GM12878 (cell line): ENCODE measurements around the gene AEN. TPM values are rescaled to one million over a fixed set of nuclear protein-coding genes. Genes with fewer than 3 reads are reported as not detected.
A peak's percentile ranks its signal among the peaks of the same experiment; 100 is the strongest.

Experiments used
- ATAC-seq: fragments of 200-7000 bp; cut with Tn5 transposase; 3 replicates; pipeline ENCODE4 v1.9.1; 2020; ENCODE audit warnings: mild to moderate bottlenecking, moderate library complexity
- BruUV-seq: library from RNA; stranded (reverse); fragments of 400-500 nt; replicated peaks from 2 replicates; lab custom pipeline; 2021; lab: Mats Ljungman, UMichigan
- CTCF ChIA-PET: fragments of 300-600 bp; sonication (Branson Sonifier 250); formaldehyde crosslinking; extraction: SDS; loops from one replicate; lab custom pipeline; 2021; ENCODE audit warnings: inconsistent platforms; lab: Yijun Ruan, JAX
- POLR2A ChIA-PET: fragments of 350-600 bp; formaldehyde crosslinking; extraction: SDS; loops from one replicate; lab custom pipeline; 2021; ENCODE audit warnings: inconsistent platforms; lab: Charles Lee
- RAD21 ChIA-PET: fragments of 300-600 bp; sonication (Branson Sonifier 250); formaldehyde crosslinking; loops from one replicate; lab custom pipeline; 2023; ENCODE audit warnings: antibody characterized with exemption; ENCODE audit not compliant: unreplicated experiment; lab: Charles Lee
- SMC1A ChIA-PET: fragments of 300-600 bp; sonication (Branson Sonifier 250); formaldehyde crosslinking; loops from one replicate; lab custom pipeline; 2023; ENCODE audit not compliant: unreplicated experiment, uncharacterized antibody; lab: Charles Lee
- DNase-seq: peaks from one replicate; pipeline ENCODE4 v3.0.0-alpha.2; 2011; ENCODE audit warnings: low read depth, low spot score
- FAIRE-seq: peaks from 3 replicates; lab custom pipeline; 2011; peaks lifted over from hg19 to GRCh38; lab: Jason Lieb, UNC
- H2AFZ ChIP-seq: 2 replicates; pipeline ENCODE4 v1.6.0; 2011; ENCODE audit warnings: low read depth, low read length, control low read depth; ENCODE audit not compliant: control insufficient read depth
- H3K27ac ChIP-seq: 2 replicates; pipeline ENCODE4 v1.5.1; 2011; ENCODE audit warnings: control low read depth; ENCODE audit not compliant: control insufficient read depth, insufficient read depth
- H3K27me3 ChIP-seq, 2 experiments: replicated peaks in 1 of 2; 2 replicates each; pipeline versions ENCODE4 v1.6.0 to v1.6.1; 2011; ENCODE audit warnings: low read length in 1 of 2; ENCODE audit not compliant: control insufficient read depth in 2 of 2, insufficient read depth in 2 of 2
- H3K36me3 ChIP-seq, 2 experiments: 2 replicates each; pipeline ENCODE4 v1.5.1; 2011; ENCODE audit warnings: low read length in 1 of 2; ENCODE audit not compliant: control insufficient read depth in 2 of 2, insufficient read depth in 2 of 2
- H3K4me1 ChIP-seq: 2 replicates; pipeline ENCODE4 v1.6.1; 2011; ENCODE audit warnings: mild to moderate bottlenecking, low read length, moderate library complexity, mixed read lengths; ENCODE audit not compliant: control insufficient read depth, insufficient read depth
- H3K4me2 ChIP-seq: 2 replicates; pipeline ENCODE4 v1.6.0; 2011; ENCODE audit warnings: control low read depth; ENCODE audit not compliant: control insufficient read depth, insufficient read depth
- H3K4me3 ChIP-seq: fragments of 200-600 bp; sonication (generic); 2 replicates; pipeline ENCODE4 v1.5.1; 2016
- H3K79me2 ChIP-seq: 2 replicates; pipeline ENCODE4 v1.6.0; 2011; ENCODE audit warnings: low read length; ENCODE audit not compliant: control insufficient read depth, insufficient read depth
- H3K9ac ChIP-seq: 2 replicates; pipeline ENCODE4 v1.8.0; 2011; ENCODE audit warnings: low read length, control low read depth, mixed read lengths; ENCODE audit not compliant: control insufficient read depth, insufficient read depth
- H3K9me3 ChIP-seq: replicated peaks from 3 replicates; pipeline ENCODE4 v1.5.1; 2011; ENCODE audit warnings: mild to moderate bottlenecking, low read length; ENCODE audit not compliant: control insufficient read depth, insufficient read depth
- H4K20me1 ChIP-seq: 2 replicates; pipeline ENCODE4 v1.6.0; 2011; ENCODE audit not compliant: control insufficient read depth, insufficient read depth
- CBX5 ChIP-seq: sonication (generic); IDR thresholded peaks from 2 replicates; pipeline ENCODE4 v1.6.1; 2016; ENCODE audit warnings: low read depth, moderate library complexity, mild to moderate bottlenecking, inconsistent platforms
- CHD1 ChIP-seq: IDR thresholded peaks from 2 replicates; pipeline ENCODE4 v1.6.1; 2012; ENCODE audit warnings: low read depth, low read length, improper control_type of control experiment
- EGR1 ChIP-seq, 2 experiments: IDR thresholded peaks; 1 replicate in 1 of 2; 2 replicates in 1 of 2; pipeline ENCODE4 v1.6.1; 2011 to 2012; ENCODE audit warnings: low read depth in 2 of 2, low read length in 2 of 2, borderline replicate concordance in 1 of 2, mild to moderate bottlenecking in 1 of 2, moderate library complexity in 1 of 2
- IKZF2 ChIP-seq, 2 experiments: fragments of 450-650 bp; IDR thresholded peaks; 2 replicates each; pipeline ENCODE4 v1.6.1; 2017; ENCODE audit warnings: mild to moderate bottlenecking in 2 of 2, moderate library complexity in 2 of 2
- JUNB ChIP-seq: IDR thresholded peaks from 2 replicates; pipeline ENCODE4 v1.6.1; 2016; ENCODE audit warnings: antibody characterized with exemption, mild to moderate bottlenecking
- NR2C1 ChIP-seq: fragments of 450-650 bp; IDR thresholded peaks from 2 replicates; pipeline ENCODE4 v1.6.1; 2017; ENCODE audit warnings: antibody characterized with exemption, mild to moderate bottlenecking, moderate library complexity
- NR2F1 ChIP-seq: fragments of 450-650 bp; conservative IDR thresholded peaks from 2 replicates; pipeline ENCODE4 v1.6.1; 2017; ENCODE audit warnings: mild to moderate bottlenecking
- RAD21 ChIP-seq: IDR thresholded peaks from 2 replicates; pipeline ENCODE4 v1.6.1; 2011; ENCODE audit warnings: mild to moderate bottlenecking, low read depth, low read length, moderate library complexity; ENCODE audit not compliant: insufficient read depth
- SRF ChIP-seq, 2 experiments: IDR thresholded peaks; 2 replicates each; pipeline ENCODE4 v1.6.1; 2011; ENCODE audit warnings: low read depth in 2 of 2, low read length in 2 of 2, mild to moderate bottlenecking in 1 of 2, moderate library complexity in 1 of 2
- TARDBP ChIP-seq: IDR thresholded peaks from 2 replicates; pipeline ENCODE4 v1.6.1; 2016; ENCODE audit warnings: borderline replicate concordance
- TCF3 ChIP-seq: IDR thresholded peaks from 2 replicates; pipeline ENCODE4 v1.6.1; 2012; ENCODE audit warnings: low read depth, mild to moderate bottlenecking, low read length, borderline replicate concordance; ENCODE audit not compliant: insufficient read depth
- WGBS: methylation state at CpG from one replicate; pipeline ENCODE4 v1.1.6; 2016; ENCODE audit warnings: low lambda C conversion rate; ENCODE audit not compliant: insufficient replicate concordance, insufficient coverage; ENCODE audit errors: missing lambda C conversion rate; 5-methylcytosine and 5-hydroxymethylcytosine counted together
- in situ Hi-C: fragments of 300-500 bp; cut with MboI; formaldehyde crosslinking; loops from 9 replicates; pipeline ENCODE4 v1.14.3; 2018; ENCODE audit warnings: mixed read lengths
- intact Hi-C: fragments of 100-400 bp; cut with micrococcal nuclease; formaldehyde crosslinking; loops from one replicate; pipeline ENCODE4 v1.14.2; 2022; ENCODE audit not compliant: unreplicated experiment
- polyA plus RNA-seq, 11 experiments: library from polyadenylated mRNA; depleted of rRNA in 4 of 11; unstranded in 6 of 11; stranded (reverse) in 5 of 11; fragments of >200 nt; fragmentation: Nextera tagmentation in 4 of 11; fragmentation: Illumina TruSeq in 1 of 11; extraction: Ambion mirVana in 4 of 11; extraction: Trizol in 1 of 11; gene quantifications; 1 replicate in 1 of 11; 2 replicates in 10 of 11; pipeline versions ENCODE4 v1.2.1 to v1.2.3, GENCODE V29; 2011 to 2016; ENCODE audit warnings: inconsistent platforms in 2 of 11, missing spikeins in 2 of 11, low read depth in 1 of 11
- total RNA-seq, 4 experiments: library from RNA; depleted of rRNA in 3 of 4; stranded (reverse); fragments of >200 nt in 3 of 4; fragmentation: Illumina TruSeq in 1 of 4; extraction: Trizol in 1 of 4; gene quantifications; 2 replicates each; pipeline versions ENCODE4 v1.2.1 to v1.2.3, GENCODE V29; 2013 to 2021
- TF ChIP-seq, protein P1 (sequence below): fragments of 450-650 bp; IDR thresholded peaks from 2 replicates; pipeline ENCODE4 v1.6.1; 2018; ENCODE audit warnings: mild to moderate bottlenecking, low read depth, moderate library complexity; ENCODE audit not compliant: partially characterized antibody

AEN gene
- total and polyA plus RNA-seq, 10 of the 15 experiments (the other 5 are each of a cell fraction or from before 2014, with no cell fraction given) = 11.7 to 81.2 (median 53.7) TPM

DNA sequence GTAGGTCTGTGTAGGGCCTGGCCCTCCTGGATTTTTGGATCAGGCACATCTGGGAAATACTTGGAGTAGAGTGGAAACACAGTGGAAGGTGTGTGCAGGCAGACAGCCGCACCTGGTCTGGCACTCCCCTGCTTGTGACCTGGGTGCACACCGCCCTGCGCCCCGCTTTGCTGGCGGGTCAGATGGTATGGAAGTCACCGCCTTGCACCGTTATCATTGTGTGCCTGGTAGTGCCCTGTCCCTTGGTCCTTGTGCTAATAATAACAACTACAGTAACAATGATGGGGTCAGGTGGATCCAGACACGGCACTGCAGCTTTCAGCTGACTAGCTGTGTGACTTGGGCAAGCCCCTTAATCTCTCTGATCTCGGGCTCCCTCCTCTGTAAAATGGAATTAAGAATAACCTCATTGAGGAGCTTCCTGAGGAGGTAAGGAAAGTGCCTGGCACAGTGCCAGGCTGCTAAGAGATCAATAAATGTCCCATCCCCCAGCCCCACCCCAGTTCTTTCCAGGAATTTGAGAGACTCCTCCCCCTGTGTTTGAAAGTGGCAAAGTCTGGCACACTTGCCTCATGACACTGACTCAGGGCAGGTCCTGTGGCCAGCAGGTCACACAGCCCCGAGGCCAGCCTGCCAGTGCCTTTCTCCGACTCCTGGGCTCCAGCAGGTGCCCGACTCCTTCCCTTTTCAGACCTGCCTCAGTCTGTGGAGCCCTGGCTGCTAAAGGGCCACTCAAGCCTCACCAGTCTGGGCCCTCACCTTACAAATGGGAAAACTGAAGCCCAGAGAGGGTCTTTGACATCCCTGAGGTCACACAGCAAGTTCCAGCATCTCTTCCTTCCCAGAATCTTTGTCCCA, 27.4 kb downstream of the AEN start:
- Histone ChIP-seq H3K4me1 (peaks cover 30% of the 10 kb centered on the region), H3K36me3 (peaks cover 0 to 11% of the 10 kb centered on the region in 2 experiments), H3K79me2 (peaks cover 6% of the 10 kb centered on the region), H3K27me3 (no peaks in the 10 kb centered on the region), H4K20me1 (peaks cover 2% of the 10 kb centered on the region; the same call in 1 of the 2 replicates), H3K4me3 (no peak overlapping the region), H2AFZ (no peak overlapping the region), H3K9me3 (no peaks in the 10 kb centered on the region), H3K9ac (no peak overlapping the region), H3K4me2 (no peak overlapping the region; the same call in 1 of the 2 replicates), H3K27ac (peak overlapping the region; percentile 62)
- FAIRE-seq (no peak), DNase-seq (no peak), ATAC-seq (peak; percentile 14)
- in situ Hi-C loops = no loop called here
- POLR2A ChIA-PET = no interaction called here
- TF ChIP-seq CHD1 = no peak
- TF ChIP-seq NR2F1 = no peak
- no peak for TF ChIP-seq NR2C1
- no TSS peak for BruUV-seq
- RAD21 ChIA-PET = interaction anchor here (1.5 kb wide), 1 partner anchor 24 kb away, joined by 5 read pairs; no protein-coding TSS in a partner anchor
- CTCF ChIA-PET = interaction anchor here (1.1 to 1.7 kb wide), 4 partner anchors 10 to 25 kb away, joined by 4 to 7 read pairs (median 7); partner anchors contain the start of gene ISG20
- intact Hi-C loops = no loop called here
- 83% methylated on average over 12 of the region's 12 CpGs for WGBS
- SMC1A ChIA-PET = interaction anchor here (0.5 kb wide), 1 partner anchor 105 kb away, joined by 3 read pairs; no protein-coding TSS in a partner anchor

DNA sequence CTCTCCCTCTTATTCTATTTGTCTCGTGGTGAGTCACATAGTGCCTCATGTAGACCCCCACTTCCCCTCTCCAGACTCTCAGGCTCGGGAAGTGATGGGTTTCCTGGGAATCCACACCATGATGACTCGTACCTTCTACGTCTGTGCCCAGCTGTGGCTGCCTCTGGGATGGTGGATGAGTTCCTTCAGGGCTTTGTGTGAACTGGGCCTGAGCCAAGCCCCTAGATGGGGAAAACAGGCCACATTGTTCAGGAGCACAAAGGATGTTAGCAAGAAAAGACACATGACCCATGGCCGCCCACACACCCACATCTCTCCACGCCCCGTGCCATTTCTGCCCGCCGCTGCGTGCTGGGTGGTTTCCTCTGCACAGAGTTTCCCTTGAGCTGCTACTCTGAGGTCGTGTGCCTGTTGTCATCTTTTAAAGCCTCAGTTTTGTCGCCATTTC, 28.2 kb downstream of the AEN start:
- H3K9ac ChIP-seq = no peak overlapping the region
- in situ Hi-C loops = no loop called here
- peak overlapping the region; percentile 27; the same call in 1 of the 2 replicates for H3K4me2 ChIP-seq
- no TSS peak for BruUV-seq
- SMC1A ChIA-PET = interaction anchor here (0.9 to 1.4 kb wide), 2 partner anchors 11 to 25 kb away, joined by 3 to 6 read pairs; partner anchors contain the start of gene ISG20
- peaks cover 6% of the 10 kb centered on the region for H3K79me2 ChIP-seq
- H3K9me3 ChIP-seq = no peaks in the 10 kb centered on the region
- no peak overlapping the region; the same call in 1 of the 2 replicates for H3K4me3 ChIP-seq
- peak overlapping the region; percentile 62 for H3K27ac ChIP-seq
- no peak for DNase-seq
- intact Hi-C loops = no loop called here
- H2AFZ ChIP-seq = no peak overlapping the region
- RAD21 ChIA-PET = interaction anchor here (1.5 kb wide), 1 partner anchor 25 kb away, joined by 5 read pairs; no protein-coding TSS in a partner anchor
- CTCF ChIA-PET = interaction anchor here (1.3 to 1.4 kb wide), 2 partner anchors 14 to 25 kb away, joined by 3 to 7 read pairs; no protein-coding TSS in a partner anchor
- H3K36me3 ChIP-seq = peaks cover 0 to 11% of the 10 kb centered on the region in 2 experiments
- POLR2A ChIA-PET = no interaction called here
- FAIRE-seq = peak; percentile 54
- ATAC-seq = peak; percentile 77
- WGBS = 20% methylated on average over 12 of the region's 12 CpGs
- peaks cover 2% of the 10 kb centered on the region; the same call in 1 of the 2 replicates for H4K20me1 ChIP-seq
- peaks cover 30% of the 10 kb centered on the region for H3K4me1 ChIP-seq
- H3K27me3 ChIP-seq = no peaks in the 10 kb centered on the region
- no peak for TF ChIP-seq TARDBP
- TF ChIP-seq TCF3 = no peak
- TF ChIP-seq EGR1 (IDR thresholded peaks at IDR 0.05; ENCODE audit: borderline replicate concordance in 1 of 2, low read depth in 2 of 2, low read length in 2 of 2) = peak in 1 of 2 experiments; percentile 63; a peak in 1 of 3 replicates
- no peak for TF ChIP-seq RAD21
- TF ChIP-seq SRF (IDR thresholded peaks at IDR 0.05; ENCODE audit: low read depth in 2 of 2, low read length in 2 of 2) = no peak
- TF ChIP-seq IKZF2 (IDR thresholded peaks at IDR 0.05) = peak; percentile 51
- no peak for TF ChIP-seq CBX5
- TF ChIP-seq JUNB = no peak
- TF ChIP-seq, protein P1, sequence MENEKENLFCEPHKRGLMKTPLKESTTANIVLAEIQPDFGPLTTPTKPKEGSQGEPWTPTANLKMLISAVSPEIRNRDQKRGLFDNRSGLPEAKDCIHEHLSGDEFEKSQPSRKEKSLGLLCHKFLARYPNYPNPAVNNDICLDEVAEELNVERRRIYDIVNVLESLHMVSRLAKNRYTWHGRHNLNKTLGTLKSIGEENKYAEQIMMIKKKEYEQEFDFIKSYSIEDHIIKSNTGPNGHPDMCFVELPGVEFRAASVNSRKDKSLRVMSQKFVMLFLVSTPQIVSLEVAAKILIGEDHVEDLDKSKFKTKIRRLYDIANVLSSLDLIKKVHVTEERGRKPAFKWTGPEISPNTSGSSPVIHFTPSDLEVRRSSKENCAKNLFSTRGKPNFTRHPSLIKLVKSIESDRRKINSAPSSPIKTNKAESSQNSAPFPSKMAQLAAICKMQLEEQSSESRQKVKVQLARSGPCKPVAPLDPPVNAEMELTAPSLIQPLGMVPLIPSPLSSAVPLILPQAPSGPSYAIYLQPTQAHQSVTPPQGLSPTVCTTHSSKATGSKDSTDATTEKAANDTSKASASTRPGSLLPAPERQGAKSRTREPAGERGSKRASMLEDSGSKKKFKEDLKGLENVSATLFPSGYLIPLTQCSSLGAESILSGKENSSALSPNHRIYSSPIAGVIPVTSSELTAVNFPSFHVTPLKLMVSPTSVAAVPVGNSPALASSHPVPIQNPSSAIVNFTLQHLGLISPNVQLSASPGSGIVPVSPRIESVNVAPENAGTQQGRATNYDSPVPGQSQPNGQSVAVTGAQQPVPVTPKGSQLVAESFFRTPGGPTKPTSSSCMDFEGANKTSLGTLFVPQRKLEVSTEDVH = no peak
